22Rv1 (cell line): ENCODE measurements around the gene CHST10.

Source experiments
- H3K27ac ChIP-seq: fragments of 450-650 bp; 2 replicates; pipeline ENCODE4 v1.5.1; 2017
- CTCF ChIP-seq: fragments of 450-650 bp; IDR thresholded peaks from 2 replicates; pipeline ENCODE4 v1.5.1; 2017; ENCODE audit warnings: mild to moderate bottlenecking
- ZFX ChIP-seq: fragments of 450-650 bp; IDR thresholded peaks from 2 replicates; pipeline ENCODE4 v1.6.1; 2017; ENCODE audit warnings: antibody characterized with exemption, borderline replicate concordance

Gene CHST10

GRCh38 chr2:100412881-100413321, 4.6 kb downstream of the CHST10 start:
- TF ChIP-seq CTCF (no peak), ZFX (no peak)
- H3K27ac ChIP-seq: no peak overlapping the region

- H3K27ac ChIP-seq: no peak overlapping the region
- TF ChIP-seq CTCF: no peak
- no peak for TF ChIP-seq ZFX
These were observed 5.0 kb downstream of the CHST10 start for GRCh38 chr2:100412466-100412865.

GRCh38 chr2:100411841-100412292, 5.6 kb downstream of the CHST10 start:
- no peak for TF ChIP-seq ZFX
- TF ChIP-seq CTCF: no peak
- H3K27ac ChIP-seq: no peak overlapping the region

- TF ChIP-seq CTCF (no peak), ZFX (no peak)
- H3K27ac ChIP-seq: no peak overlapping the region
These were observed 7.4 kb downstream of the CHST10 start for GRCh38 chr2:100409975-100410647.

- TF ChIP-seq ZFX (no peak), CTCF (no peak)
- H3K27ac ChIP-seq: no peak overlapping the region
These were observed 8.0 kb downstream of the CHST10 start for GRCh38 chr2:100409461-100409860.

GRCh38 chr2:100408941-100409340, 8.5 kb downstream of the CHST10 start:
- TF ChIP-seq ZFX (no peak), CTCF (no peak)
- no peak overlapping the region for H3K27ac ChIP-seq

GRCh38 chr2:100408104-100408503, 9.4 kb downstream of the CHST10 start:
- H3K27ac ChIP-seq: no peak overlapping the region
- no peak for TF ChIP-seq ZFX
- no peak for TF ChIP-seq CTCF
